GM19099 (cell line): ENCODE results near the gene FGF5.

Experiments
- POLR2A ChIP-seq: IDR thresholded peaks from 3 replicates; pipeline ENCODE4 v1.6.1; 2011; ENCODE audit warnings: low read depth; ENCODE audit not compliant: insufficient read length; ENCODE audit errors: extremely low read depth

The FGF5 gene

DNA sequence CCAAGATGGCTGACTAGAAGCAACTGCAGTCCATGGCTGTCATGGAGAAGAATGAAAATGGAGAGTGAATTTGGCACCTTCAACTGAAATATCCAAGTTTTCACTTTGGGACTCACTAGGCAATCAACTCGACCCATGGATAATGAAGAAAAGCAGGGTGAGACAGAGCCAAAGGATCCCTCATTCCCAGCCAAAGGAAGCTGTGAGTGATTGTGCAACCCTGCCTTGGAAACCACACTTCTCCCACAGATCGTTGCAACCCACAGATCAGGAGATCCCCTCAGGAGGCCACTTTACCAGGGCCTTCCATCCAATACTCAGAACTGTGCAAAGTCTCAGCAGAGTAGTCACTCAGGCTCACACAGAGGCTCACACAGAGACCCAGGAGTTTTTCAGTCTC, 73.6 kb downstream of the FGF5 start:
- TF ChIP-seq POLR2A, result no peak
